ENCODE data around the gene HSD17B4.
A peak's percentile ranks its signal among the peaks of the same experiment; 100 is the strongest.
"Not testable (repeated sequence)": the region's sequence is repeated elsewhere in the genome, so short reads cannot be mapped to it uniquely, and the experiment has no call there.

HSD17B4 gene, protein sequence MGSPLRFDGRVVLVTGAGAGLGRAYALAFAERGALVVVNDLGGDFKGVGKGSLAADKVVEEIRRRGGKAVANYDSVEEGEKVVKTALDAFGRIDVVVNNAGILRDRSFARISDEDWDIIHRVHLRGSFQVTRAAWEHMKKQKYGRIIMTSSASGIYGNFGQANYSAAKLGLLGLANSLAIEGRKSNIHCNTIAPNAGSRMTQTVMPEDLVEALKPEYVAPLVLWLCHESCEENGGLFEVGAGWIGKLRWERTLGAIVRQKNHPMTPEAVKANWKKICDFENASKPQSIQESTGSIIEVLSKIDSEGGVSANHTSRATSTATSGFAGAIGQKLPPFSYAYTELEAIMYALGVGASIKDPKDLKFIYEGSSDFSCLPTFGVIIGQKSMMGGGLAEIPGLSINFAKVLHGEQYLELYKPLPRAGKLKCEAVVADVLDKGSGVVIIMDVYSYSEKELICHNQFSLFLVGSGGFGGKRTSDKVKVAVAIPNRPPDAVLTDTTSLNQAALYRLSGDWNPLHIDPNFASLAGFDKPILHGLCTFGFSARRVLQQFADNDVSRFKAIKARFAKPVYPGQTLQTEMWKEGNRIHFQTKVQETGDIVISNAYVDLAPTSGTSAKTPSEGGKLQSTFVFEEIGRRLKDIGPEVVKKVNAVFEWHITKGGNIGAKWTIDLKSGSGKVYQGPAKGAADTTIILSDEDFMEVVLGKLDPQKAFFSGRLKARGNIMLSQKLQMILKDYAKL

GRCh38 chr5:119452373-119453039 is at the start of gene HSD17B4:
Gene HSD17B4, plus strand, starts transcription at chr5:119452497. Its CDS starts 79 bp downstream, at chr5:119452576.
- DNase-seq = peak; percentile 82 to 83

GRCh38 chr5:119402555-119402954 is 49.7 kb upstream of the HSD17B4 start:
- no peak for DNase-seq

- DNase-seq = no peak
Observed at GRCh38 chr5:119404033-119404432, 48.3 kb upstream of the HSD17B4 start.

DNA sequence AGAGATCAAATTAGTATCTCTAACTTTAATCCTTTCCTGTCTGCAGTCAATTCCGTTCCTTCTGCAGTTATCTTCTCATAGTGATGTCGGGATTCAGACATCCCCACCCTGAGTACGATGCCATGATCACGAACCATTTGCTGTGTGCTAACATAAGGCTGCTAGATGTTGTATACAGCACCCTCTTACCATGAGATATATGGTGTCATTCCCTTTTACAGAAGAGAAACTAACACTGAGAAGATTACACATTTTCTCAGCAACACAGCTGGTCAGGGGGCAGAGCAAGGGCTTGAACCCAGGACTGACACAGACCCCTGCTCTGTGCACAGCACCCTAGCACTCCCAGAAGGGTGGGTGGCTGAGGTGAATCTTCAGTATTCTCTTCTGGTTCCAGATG is 46.9 kb upstream of the HSD17B4 start:
- DNase-seq = no peak

GRCh38 chr5:119406551-119407110 is 45.7 kb upstream of the HSD17B4 start:
- DNase-seq = no peak

DNA sequence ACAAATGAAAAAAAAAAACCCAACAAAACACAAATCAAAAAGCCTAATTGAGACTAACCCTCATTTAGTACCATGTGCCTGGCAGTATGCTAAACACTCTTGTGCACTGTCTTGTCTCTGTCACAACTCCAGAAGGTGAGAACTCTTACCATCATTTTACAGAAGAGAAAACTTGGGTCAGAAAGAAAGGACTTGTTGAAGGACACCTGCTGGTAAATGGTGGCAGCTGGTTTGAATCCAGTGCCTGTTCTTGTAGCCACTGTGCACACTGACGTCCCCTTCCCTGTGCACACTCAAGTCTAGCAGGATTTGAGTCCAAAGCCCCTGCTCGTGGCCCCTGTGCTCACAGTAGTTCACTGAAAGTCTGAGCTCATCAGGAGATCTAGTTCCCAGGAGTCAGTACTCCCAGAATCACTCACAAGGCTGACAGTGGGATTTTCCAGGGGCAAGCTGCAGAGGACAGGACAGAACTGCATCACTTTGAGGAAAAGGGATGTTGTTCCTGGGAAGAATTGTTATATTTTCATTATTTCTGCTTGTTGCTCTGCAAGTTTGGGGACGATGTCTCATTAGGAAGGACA is 43.0 kb upstream of the HSD17B4 start:
- DNase-seq = peak in 1 of 2 donors; percentile 34

GRCh38 chr5:119410448-119411159 is 41.7 kb upstream of the HSD17B4 start:
- no peak for DNase-seq

DNA sequence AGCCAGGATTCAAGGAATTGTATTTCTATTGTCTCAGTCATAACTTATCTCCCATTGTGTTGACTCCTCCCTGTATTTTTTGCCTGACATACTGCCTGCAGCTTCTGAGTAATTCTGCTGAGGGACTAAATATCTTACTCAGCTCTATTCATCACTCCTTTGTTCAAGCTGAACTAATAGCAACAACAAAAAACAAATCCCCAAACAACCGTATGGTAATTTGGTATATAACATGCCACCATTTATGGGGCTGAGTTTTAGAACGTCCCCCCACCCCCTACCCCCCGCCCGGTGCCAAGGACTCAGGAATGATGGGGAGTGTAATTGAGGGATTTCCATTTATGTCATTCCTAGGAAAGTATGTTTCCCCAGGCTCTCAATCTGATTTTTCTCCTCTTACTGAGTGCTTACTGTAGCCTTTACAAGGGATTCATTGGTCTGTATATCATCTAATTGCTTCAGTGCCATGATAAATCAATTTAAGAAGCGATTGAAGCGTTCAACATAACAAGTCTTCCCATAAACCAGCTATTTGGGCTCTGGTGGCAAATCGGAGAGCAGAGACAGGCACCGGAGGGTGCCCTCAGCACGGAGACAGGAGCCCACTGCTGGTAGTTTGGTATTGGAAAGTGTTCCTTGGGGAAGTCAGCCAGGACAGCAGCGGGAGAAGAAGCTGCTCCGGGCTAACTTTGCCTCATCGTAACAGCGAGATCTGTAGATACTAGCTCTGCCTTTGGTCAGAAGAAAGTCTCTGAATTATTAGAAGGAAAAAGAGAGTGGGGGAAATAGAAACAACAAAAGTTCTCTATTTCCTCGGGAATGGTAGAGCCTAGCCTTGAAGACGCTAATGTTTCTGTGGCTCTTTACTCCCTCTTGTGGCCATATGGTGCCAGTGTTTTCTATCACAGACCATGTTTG is 40.7 kb upstream of the HSD17B4 start:
- DNase-seq = peak; percentile 74 to 84

- no peak for DNase-seq
Observed at GRCh38 chr5:119412279-119413227, 39.7 kb upstream of the HSD17B4 start.

- peak; percentile 17 to 49 for DNase-seq
Observed at GRCh38 chr5:119414124-119414734, 38.1 kb upstream of the HSD17B4 start.

DNA sequence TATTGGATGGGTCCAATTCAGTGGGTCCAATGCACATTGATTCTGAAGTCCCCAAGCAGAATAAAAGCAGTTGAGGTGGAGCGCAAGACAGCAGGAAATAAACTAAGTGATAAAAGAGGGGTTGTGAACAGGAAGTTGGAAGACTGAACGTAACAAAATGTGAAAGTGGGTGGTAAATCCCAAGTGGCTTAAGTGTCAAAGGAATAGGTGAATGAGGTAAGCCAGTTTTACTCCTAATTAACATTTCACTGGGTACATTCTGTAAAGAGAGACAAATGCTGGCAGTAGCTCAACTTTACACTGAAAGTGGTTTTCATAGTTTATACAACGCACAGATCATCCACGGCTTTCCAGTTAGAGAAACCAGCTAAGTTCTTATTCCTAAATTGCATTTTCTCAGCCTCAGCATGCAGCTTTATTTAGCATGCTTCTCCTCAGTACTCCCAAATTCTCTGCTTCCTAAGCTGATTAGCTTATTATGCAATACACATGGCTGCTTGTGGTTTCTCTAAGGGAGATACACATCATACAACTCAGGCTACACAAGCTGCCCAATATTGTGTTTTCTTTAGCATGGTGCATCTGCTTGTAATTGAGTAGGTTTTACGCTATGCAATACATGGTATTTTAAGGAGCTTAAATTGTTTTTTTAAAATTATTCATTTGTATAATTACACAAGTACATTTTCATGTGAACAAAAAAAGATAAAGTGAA is 34.2 kb upstream of the HSD17B4 start:
- no peak for DNase-seq

DNA sequence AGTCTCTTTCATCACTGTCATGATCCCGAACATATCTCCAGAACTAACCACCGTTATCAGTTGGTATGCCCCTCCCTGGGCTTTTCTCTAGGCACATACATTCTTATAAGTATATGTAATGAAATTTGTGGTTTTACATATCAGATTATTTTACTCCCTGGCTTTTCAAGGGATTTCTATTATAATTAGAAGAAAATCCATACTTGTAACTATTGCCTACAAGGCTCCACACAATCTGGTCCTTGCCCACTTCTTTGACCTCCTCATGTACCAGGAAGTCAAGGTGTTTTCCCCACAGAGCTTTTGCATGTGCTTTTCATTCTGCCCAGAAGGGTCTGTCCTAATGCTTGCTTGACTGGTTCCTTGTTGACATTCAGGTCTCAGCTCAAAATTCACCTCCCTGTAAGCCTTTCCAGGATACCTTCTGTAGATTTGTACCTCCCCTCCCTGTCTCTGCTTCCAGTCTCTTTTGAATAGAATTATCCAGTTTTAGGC is 33.6 kb upstream of the HSD17B4 start:
- peak in 1 of 2 donors; percentile 32 for DNase-seq

- no peak for DNase-seq
Observed at GRCh38 chr5:119420169-119420568, 32.1 kb upstream of the HSD17B4 start.

- DNase-seq = peak in 1 of 2 donors; percentile 19
Observed at GRCh38 chr5:119426057-119426456, 26.2 kb upstream of the HSD17B4 start.

GRCh38 chr5:119427060-119427459 is 25.2 kb upstream of the HSD17B4 start:
- no peak for DNase-seq

DNA sequence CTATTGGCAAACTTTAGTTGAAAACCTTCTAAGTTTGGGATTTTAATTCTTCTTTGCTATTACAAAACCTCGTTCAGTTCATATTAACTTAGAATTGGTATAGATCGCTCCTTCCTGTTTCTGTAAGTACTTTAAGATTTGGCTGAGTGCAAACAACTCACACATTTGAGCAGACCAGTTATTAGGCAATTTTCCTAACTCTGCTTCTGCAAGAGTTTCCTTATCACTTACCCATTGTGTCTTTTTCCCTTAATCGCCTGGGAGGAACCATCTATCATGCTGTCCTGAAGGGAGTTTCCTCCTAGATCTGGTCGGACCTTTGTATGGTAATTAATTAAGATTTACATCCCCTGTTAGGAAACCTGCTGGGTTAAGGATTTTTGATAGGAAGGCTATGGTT is 24.7 kb upstream of the HSD17B4 start:
- not testable (repeated sequence) for DNase-seq

- DNase-seq = not testable (repeated sequence)
Observed at GRCh38 chr5:119428166-119428565, 24.1 kb upstream of the HSD17B4 start.

- DNase-seq = not testable (repeated sequence)
Observed at GRCh38 chr5:119428574-119428973, 23.7 kb upstream of the HSD17B4 start.
